DMS53 treated with DMSO at 0.1 percent for 48 hours (cell line): ENCODE data around the gene CDH4.

Experiments
- DNase-seq: peaks from one replicate; lab custom pipeline; 2025; ENCODE audit not compliant: unreplicated experiment; lab: John Stamatoyannopoulos, UW

CDH4 gene

GRCh38 chr20:61821735-61822134, 569.7 kb downstream of the CDH4 start:
- DNase-seq = no peak

GRCh38 chr20:61822396-61822795, 570.3 kb downstream of the CDH4 start:
- no peak for DNase-seq

GRCh38 chr20:61823242-61823641, 571.2 kb downstream of the CDH4 start:
- no peak for DNase-seq

GRCh38 chr20:61828891-61829290, 576.8 kb downstream of the CDH4 start:
- DNase-seq = no peak

GRCh38 chr20:61829526-61829925, 577.5 kb downstream of the CDH4 start:
- no peak for DNase-seq

- DNase-seq = no peak
These were observed 578.3 kb downstream of the CDH4 start for GRCh38 chr20:61830241-61830930.

- no peak for DNase-seq
These were observed 578.9 kb downstream of the CDH4 start for GRCh38 chr20:61830991-61831390.

- no peak for DNase-seq
These were observed 580.1 kb downstream of the CDH4 start for GRCh38 chr20:61832181-61832580.

GRCh38 chr20:61833807-61834610, 581.9 kb downstream of the CDH4 start:
- DNase-seq = no peak

- no peak for DNase-seq
These were observed 583.2 kb downstream of the CDH4 start for GRCh38 chr20:61835301-61835700.

GRCh38 chr20:61835791-61836350, 583.8 kb downstream of the CDH4 start:
- DNase-seq = no peak

- no peak for DNase-seq
These were observed 585.1 kb downstream of the CDH4 start for GRCh38 chr20:61837200-61837599.

- no peak for DNase-seq
These were observed 587.3 kb downstream of the CDH4 start for GRCh38 chr20:61839223-61839911.

- DNase-seq = no peak
These were observed 588.1 kb downstream of the CDH4 start for GRCh38 chr20:61839912-61840778.

GRCh38 chr20:61840779-61841455, 588.9 kb downstream of the CDH4 start:
- DNase-seq = no peak

- no peak for DNase-seq
These were observed 589.5 kb downstream of the CDH4 start for GRCh38 chr20:61841551-61841950.

- DNase-seq = no peak
These were observed 589.9 kb downstream of the CDH4 start for GRCh38 chr20:61841966-61842365.

- DNase-seq = no peak
These were observed 592.6 kb downstream of the CDH4 start for GRCh38 chr20:61844621-61845020.

GRCh38 chr20:61845233-61845671, 593.2 kb downstream of the CDH4 start:
- DNase-seq = no peak

- DNase-seq = no peak
These were observed 594.0 kb downstream of the CDH4 start for GRCh38 chr20:61846074-61846473.
